Measurements from ENCODE around the gene ATG9A. TPM values are rescaled to one million over a fixed set of nuclear protein-coding genes. Genes with fewer than 3 reads are reported as not detected.

The ATG9A gene, protein sequence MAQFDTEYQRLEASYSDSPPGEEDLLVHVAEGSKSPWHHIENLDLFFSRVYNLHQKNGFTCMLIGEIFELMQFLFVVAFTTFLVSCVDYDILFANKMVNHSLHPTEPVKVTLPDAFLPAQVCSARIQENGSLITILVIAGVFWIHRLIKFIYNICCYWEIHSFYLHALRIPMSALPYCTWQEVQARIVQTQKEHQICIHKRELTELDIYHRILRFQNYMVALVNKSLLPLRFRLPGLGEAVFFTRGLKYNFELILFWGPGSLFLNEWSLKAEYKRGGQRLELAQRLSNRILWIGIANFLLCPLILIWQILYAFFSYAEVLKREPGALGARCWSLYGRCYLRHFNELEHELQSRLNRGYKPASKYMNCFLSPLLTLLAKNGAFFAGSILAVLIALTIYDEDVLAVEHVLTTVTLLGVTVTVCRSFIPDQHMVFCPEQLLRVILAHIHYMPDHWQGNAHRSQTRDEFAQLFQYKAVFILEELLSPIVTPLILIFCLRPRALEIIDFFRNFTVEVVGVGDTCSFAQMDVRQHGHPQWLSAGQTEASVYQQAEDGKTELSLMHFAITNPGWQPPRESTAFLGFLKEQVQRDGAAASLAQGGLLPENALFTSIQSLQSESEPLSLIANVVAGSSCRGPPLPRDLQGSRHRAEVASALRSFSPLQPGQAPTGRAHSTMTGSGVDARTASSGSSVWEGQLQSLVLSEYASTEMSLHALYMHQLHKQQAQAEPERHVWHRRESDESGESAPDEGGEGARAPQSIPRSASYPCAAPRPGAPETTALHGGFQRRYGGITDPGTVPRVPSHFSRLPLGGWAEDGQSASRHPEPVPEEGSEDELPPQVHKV
- 30.3 TPM for total RNA-seq

DNA sequence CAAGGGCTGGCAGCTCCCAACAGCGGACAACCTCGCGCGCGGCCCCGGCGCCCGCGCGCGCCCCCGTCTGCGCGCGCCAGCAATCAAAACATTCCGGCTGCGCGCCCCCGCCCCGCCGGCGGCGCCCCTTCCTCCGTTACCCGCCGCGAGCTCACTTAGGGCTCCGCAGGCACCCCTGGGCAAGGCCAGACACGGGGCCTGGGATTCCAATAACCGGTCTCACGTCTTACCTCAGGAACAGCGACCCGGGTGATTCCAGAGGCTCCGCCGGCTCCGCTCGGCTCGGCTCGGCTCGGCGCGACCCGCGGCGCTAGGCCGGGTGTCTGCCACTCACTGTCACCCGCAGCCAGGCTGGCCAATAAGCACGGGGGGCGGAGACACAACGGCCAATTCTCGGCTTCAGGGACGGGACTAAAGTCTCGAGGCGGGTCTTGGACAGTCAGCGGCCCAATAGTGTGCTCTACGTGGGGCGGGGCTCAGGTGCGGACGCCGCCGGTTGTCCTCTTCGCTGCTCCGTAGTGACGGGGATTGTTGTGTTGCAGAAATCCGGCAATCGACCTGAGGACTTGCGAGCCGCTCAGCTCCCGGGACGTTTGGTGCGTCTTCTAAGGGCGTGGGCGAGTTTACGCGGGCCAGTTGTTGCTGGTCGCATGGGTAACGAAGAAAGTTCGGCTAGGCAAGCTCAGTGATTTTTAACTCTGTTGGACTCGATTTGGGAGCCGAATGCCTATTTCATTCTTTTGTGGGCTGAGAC lies at the start of gene ATG9A, which contains the start of gene ANKZF1:
TSS of gene ATG9A (minus strand) at position 332 of the 754 bp plus-strand sequence. CDS start 1,612 bp downstream, outside the sequence.
TSS of gene ANKZF1 (plus strand) at position 502 of the 754 bp plus-strand sequence. CDS start 452 bp downstream, outside the sequence.
- no peaks in the 10 kb centered on the region for H3K9me3 ChIP-seq (ENCODE audit: low read depth, low read length)
- H3K4me1 ChIP-seq (ENCODE audit: insufficient read depth, low read length), result peaks cover 51% of the 10 kb centered on the region
- no peaks in the 10 kb centered on the region for H3K27me3 ChIP-seq (ENCODE audit: insufficient read depth, low read length)
- H3K4me3 ChIP-seq (ENCODE audit: low read length), result peak within 1 kb of the TSS; percentile 80

- H3K4me3 ChIP-seq (ENCODE audit: low read length), result peak overlapping the region; percentile 61
- no peaks in the 10 kb centered on the region for H3K27me3 ChIP-seq (ENCODE audit: insufficient read depth, low read length)
- H3K4me1 ChIP-seq (ENCODE audit: insufficient read depth, low read length), result peaks cover 29% of the 10 kb centered on the region
- H3K9me3 ChIP-seq (ENCODE audit: low read depth, low read length), result no peaks in the 10 kb centered on the region
Observed at GRCh38 chr2:219278655-219279150, 49.3 kb upstream of the ATG9A start.

DNA sequence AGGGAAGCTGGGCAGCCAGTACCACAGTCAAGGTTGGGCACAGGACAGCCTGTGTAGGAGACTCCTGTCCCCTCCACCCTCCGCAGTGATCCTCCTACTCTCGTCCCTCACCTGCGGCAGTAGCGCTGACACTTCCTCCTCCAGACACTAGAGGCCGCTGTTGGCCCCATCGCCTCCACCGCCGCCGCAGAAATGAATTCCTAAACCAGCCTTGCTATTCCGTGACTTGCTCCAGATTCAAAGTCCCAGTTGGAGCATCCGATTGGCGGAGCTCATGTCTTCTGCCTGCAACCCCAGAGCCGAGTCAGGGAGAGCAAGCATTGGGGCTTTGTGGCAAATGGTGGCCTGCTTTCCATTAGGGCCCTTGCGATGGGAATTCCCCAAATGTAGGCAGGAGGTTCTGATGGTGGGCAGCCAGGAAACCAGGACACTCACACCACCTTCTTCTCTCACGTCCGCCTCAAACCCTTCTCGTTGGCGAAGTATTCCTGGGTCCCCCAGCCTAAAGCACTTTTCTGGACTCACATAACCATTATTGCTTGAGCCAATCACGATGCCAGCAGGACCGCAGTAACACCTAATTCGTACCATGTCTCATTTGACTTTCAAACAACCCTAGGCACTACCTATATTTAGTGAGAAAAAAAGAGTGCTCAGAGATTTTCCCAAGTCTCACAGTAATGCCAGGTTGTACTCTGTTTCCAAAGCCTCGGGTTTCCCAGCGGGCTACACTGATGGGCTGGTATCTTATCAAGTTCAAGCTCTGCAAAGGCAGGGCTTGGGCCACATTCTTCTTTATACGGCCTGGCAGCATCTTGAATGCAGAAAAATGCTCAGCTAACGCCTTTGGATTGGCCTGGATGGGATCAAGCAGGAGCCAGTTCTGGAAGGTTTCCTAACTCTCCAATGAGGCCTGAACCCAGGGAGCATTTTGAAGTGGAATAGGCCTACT lies 48.5 kb upstream of the ATG9A start:
- H3K4me1 ChIP-seq (ENCODE audit: insufficient read depth, low read length), result peaks cover 29% of the 10 kb centered on the region
- H3K9me3 ChIP-seq (ENCODE audit: low read depth, low read length), result no peaks in the 10 kb centered on the region
- H3K4me3 ChIP-seq (ENCODE audit: low read length), result no peak overlapping the region
- no peaks in the 10 kb centered on the region for H3K27me3 ChIP-seq (ENCODE audit: insufficient read depth, low read length)

- no peaks in the 10 kb centered on the region for H3K27me3 ChIP-seq (ENCODE audit: insufficient read depth, low read length)
- peaks cover 16% of the 10 kb centered on the region for H3K4me1 ChIP-seq (ENCODE audit: insufficient read depth, low read length)
- no peaks in the 10 kb centered on the region for H3K9me3 ChIP-seq (ENCODE audit: low read depth, low read length)
- no peak overlapping the region for H3K4me3 ChIP-seq (ENCODE audit: low read length)
Observed at GRCh38 chr2:219274361-219274921, 45.0 kb upstream of the ATG9A start.

DNA sequence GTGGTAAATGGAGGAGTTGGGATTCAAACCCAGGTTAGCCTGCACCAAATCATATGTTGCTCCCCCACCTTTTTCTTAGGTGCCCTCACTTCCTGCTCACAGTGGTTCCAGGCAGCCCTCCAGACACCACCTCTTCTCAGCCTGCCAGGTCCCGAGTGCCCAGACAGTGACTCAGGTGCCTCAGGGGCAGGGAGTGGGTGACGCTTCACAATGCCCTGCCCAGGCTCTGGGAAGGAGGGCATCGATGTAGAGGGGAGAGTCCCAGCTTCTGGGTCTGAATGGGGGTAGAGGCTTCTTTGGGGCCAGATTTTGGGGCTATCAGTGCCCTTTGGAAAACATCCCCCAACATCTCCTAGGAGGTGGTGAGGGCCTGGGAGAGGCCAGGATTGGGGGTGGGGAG lies 44.5 kb upstream of the ATG9A start:
- peaks cover 16% of the 10 kb centered on the region for H3K4me1 ChIP-seq (ENCODE audit: insufficient read depth, low read length)
- H3K4me3 ChIP-seq (ENCODE audit: low read length), result no peak overlapping the region
- H3K9me3 ChIP-seq (ENCODE audit: low read depth, low read length), result no peaks in the 10 kb centered on the region
- H3K27me3 ChIP-seq (ENCODE audit: insufficient read depth, low read length), result no peaks in the 10 kb centered on the region

GRCh38 chr2:219272995-219273394 lies 43.6 kb upstream of the ATG9A start:
- Histone ChIP-seq H3K4me1 (ENCODE audit: insufficient read depth, low read length) (peaks cover 6% of the 10 kb centered on the region), H3K9me3 (ENCODE audit: low read depth, low read length) (no peaks in the 10 kb centered on the region), H3K27me3 (ENCODE audit: insufficient read depth, low read length) (no peaks in the 10 kb centered on the region)

DNA sequence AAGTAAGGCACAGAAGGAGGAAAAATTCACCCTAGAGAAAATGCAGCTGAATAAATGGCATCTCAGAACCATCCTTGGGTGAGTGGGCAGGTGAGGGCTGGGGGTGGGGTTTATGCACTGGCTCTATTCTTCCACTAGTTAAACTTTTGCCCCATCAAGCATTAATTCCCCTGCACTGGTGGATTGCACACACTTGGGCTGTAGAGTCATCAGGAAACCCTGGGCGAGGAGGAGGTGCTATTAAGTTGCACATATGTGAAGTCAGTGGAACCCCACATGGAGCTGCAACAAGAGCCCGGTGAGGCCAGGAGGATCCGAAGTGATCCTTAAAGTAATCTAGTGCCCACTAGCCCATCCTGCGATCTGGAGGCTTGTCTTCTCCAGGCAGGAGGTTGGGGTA lies 42.9 kb upstream of the ATG9A start:
- Histone ChIP-seq H3K9me3 (ENCODE audit: low read depth, low read length) (no peaks in the 10 kb centered on the region), H3K4me3 (ENCODE audit: low read length) (no peak overlapping the region), H3K4me1 (ENCODE audit: insufficient read depth, low read length) (no peaks in the 10 kb centered on the region), H3K27me3 (ENCODE audit: insufficient read depth, low read length) (no peaks in the 10 kb centered on the region)

More at GRCh38 chr2:219272995-219273394, 43.6 kb upstream of the ATG9A start:
- no peak overlapping the region for H3K4me3 ChIP-seq (ENCODE audit: low read length)

DNA sequence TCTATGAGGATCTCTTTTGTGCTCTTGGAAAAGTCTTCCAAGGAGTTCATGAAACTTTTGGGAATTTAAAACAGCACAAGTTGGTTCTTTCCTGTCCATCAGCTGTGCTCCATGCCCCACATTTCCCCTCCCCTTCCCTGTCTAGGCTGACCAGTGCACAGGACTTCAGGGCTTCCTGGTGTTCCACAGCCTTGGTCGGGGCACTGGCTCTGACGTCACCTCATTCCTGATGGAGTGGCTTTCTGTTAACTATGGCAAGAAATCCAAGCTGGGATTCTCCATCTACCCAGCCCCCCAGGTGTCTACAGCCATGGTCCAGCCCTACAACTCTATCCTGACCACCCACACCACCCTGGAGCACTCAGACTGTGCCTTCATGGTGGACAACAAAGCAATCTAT lies 41.6 kb upstream of the ATG9A start:
- Histone ChIP-seq H3K9me3 (ENCODE audit: low read depth, low read length) (no peaks in the 10 kb centered on the region), H3K27me3 (ENCODE audit: insufficient read depth, low read length) (no peaks in the 10 kb centered on the region), H3K4me1 (ENCODE audit: insufficient read depth, low read length) (no peaks in the 10 kb centered on the region), H3K4me3 (ENCODE audit: low read length) (no peak overlapping the region)

- Histone ChIP-seq H3K4me1 (ENCODE audit: insufficient read depth, low read length) (no peaks in the 10 kb centered on the region), H3K27me3 (ENCODE audit: insufficient read depth, low read length) (no peaks in the 10 kb centered on the region), H3K9me3 (ENCODE audit: low read depth, low read length) (no peaks in the 10 kb centered on the region), H3K4me3 (ENCODE audit: low read length) (no peak overlapping the region)
Observed at GRCh38 chr2:219270055-219270372, 40.6 kb upstream of the ATG9A start.

- Histone ChIP-seq H3K27me3 (ENCODE audit: insufficient read depth, low read length) (no peaks in the 10 kb centered on the region), H3K9me3 (ENCODE audit: low read depth, low read length) (no peaks in the 10 kb centered on the region), H3K4me1 (ENCODE audit: insufficient read depth, low read length) (no peaks in the 10 kb centered on the region), H3K4me3 (ENCODE audit: low read length) (no peak overlapping the region)
Observed at GRCh38 chr2:219269362-219270054, 40.1 kb upstream of the ATG9A start.

- Histone ChIP-seq H3K9me3 (ENCODE audit: low read depth, low read length) (no peaks in the 10 kb centered on the region), H3K27me3 (ENCODE audit: insufficient read depth, low read length) (no peaks in the 10 kb centered on the region), H3K4me1 (ENCODE audit: insufficient read depth, low read length) (no peaks in the 10 kb centered on the region), H3K4me3 (ENCODE audit: low read length) (no peak overlapping the region)
Observed at GRCh38 chr2:219268294-219268693, 38.9 kb upstream of the ATG9A start.

GRCh38 chr2:219266886-219267285 lies 37.5 kb upstream of the ATG9A start:
- Histone ChIP-seq H3K4me3 (ENCODE audit: low read length) (no peak overlapping the region), H3K27me3 (ENCODE audit: insufficient read depth, low read length) (no peaks in the 10 kb centered on the region), H3K4me1 (ENCODE audit: insufficient read depth, low read length) (no peaks in the 10 kb centered on the region), H3K9me3 (ENCODE audit: low read depth, low read length) (no peaks in the 10 kb centered on the region)

GRCh38 chr2:219266232-219266631 lies 36.8 kb upstream of the ATG9A start:
- no peak overlapping the region for H3K4me3 ChIP-seq (ENCODE audit: low read length)
- H3K9me3 ChIP-seq (ENCODE audit: low read depth, low read length), result no peaks in the 10 kb centered on the region
- no peaks in the 10 kb centered on the region for H3K27me3 ChIP-seq (ENCODE audit: insufficient read depth, low read length)
- H3K4me1 ChIP-seq (ENCODE audit: insufficient read depth, low read length), result no peaks in the 10 kb centered on the region
